Fibroblast of skin of abdomen (primary cell): ENCODE results near the gene MAGI2.

ENCODE experiments used
- DNase-seq: peaks from one replicate; pipeline ENCODE4 v3.0.0-alpha.2; 2013

The MAGI2 gene

DNA sequence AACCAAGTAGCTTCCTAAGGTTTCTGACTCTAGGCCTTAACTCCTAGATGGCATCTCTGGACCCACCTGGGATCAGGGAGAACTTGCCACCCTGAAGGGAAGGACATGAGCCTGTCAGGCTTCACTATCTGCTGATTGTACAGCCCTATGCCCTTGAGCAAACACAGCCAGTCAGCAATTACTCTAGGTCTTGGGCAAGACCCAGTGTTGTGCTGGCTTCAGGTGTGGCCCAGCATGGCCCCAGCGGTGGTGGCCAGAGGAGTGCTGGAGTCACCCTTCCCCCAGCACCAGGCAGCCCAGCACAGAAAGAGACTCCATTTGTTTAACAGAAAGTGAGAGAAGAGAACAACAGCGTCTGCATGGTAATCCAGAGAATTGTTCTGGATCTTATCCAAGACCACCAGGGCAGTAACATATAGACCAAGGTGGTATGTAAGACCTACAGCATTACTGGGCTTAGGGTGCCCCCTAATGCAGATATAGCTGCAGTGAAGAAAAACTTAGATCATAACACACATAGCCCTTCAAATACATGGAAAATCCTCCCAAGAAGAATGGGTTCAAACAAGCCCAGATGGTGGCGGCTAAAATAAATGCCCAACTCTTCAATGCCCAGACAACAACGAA lies 207.7 kb downstream of the MAGI2 start:
- peak; percentile 8 for DNase-seq

DNA sequence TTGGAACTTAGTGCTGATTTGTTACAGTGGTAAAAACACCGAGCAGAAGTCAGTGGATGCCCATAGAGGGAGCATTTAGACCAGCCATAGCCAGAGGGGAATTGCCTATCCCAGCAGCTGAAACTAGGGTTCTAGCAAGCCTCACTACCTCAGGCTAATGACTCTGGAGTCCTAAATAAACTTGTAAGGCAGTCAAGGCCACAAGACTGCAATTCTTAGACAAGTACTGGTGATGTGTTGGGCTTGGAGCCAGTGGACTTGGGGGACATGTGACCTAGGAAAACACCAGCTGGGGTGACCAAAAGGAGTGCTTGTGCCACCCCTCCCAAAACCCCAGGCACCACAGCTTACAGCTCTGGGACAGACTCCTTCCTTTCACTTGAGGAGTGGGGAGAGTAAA lies 209.0 kb downstream of the MAGI2 start:
- no peak for DNase-seq

DNA sequence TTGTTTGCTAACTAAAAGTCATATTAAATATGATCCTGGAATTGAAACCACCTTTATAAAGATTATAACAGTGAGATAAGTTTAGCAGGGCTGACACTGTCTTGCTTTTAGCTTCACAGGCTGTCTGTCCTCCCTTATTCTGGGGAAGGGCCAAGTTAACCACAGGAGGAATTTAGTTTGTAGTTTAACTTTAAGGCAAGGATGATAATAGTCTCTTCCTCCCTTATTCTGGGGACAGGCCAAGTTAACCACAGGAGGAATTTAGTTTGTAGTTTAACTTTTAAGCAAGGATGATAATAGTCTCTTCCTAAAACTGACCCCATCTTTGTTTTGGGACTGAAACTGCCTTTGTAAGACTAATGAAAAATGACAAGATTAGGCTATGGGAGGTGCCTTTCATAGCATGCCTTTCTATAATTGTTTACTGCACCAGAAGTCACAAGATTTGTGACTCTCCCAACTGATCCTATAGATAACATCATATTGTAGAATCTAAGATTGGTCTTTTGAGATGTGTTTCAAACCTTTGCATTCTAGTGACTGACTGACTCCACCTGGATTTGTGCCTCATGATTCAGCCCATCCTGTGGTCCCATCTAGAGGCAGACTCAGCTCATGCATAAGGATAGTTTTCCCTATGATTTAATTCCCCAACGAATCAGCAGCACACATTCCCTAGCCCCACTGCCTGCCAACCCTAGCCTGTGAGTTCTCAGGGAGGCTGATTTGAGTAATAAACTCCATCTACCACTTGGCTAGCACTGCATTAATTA lies 212.0 kb downstream of the MAGI2 start:
- DNase-seq, result peak; percentile 87

DNA sequence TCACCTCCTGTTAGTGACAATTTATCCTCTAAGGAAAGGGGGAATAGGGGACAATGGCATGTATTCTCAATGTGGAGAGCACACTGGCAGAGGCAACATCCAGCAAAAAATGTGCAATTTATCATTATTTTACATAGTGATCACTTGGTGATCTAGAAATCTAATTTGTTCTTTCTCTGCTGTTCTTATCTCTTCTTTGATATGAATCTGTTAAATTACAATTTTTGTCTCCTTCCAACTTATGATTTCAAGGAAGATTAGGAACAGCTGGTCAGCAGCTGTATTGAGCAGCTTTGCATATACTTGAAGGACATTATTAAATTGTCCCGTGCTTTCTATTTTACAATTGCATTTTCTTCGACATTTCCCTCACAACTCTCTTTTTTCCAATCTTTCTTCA lies 213.1 kb downstream of the MAGI2 start:
- DNase-seq, result no peak

DNA sequence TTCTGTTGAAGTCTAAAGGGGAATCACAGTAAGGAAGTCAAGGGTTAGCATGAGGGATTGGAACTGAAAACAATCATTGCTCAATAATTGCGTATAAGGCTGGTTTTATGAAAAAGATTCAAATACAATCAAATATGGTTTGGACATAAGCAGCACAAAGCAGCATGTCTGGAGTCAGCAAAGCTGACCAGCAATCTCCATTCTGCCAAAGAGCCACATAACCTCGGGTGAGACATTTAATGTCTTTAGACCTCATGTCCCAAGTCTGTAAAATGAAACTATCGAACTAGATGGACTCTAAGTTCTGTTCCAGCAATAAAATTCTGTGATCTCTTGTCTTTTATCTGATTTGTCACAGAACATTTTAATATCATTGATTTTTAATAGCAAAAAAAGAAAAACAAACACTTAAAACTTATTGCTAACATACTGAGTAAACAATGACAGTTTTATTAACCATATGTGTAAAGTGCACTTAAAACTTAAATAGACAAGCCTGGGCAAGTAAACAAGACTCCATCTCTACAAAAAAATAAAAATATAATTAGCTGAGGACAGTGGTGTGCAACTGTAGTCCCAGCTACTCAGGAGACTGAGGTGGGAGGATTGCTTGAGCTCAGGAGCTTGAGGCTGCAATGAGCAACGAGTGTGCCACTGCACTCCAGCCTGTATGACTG lies 217.0 kb downstream of the MAGI2 start:
- DNase-seq, result no peak

DNA sequence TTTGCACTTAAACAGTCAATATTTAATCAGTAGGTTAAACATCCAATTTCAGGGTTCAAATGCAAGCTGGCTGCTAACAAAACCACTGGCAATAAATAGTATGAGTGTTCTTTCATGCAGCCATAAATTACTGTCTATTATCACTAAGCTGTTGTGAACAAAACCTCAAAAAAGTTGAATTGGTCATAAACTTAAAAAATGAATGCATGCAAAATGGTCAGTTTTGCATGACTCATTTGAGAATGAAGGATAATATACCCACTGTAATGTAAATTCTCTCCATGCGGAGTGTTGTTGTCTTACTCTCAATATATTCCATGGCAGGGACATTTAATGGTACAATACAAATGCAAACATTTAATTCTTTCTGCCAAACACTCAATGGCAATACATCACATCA lies 226.4 kb downstream of the MAGI2 start:
- peak; percentile 55 for DNase-seq

DNA sequence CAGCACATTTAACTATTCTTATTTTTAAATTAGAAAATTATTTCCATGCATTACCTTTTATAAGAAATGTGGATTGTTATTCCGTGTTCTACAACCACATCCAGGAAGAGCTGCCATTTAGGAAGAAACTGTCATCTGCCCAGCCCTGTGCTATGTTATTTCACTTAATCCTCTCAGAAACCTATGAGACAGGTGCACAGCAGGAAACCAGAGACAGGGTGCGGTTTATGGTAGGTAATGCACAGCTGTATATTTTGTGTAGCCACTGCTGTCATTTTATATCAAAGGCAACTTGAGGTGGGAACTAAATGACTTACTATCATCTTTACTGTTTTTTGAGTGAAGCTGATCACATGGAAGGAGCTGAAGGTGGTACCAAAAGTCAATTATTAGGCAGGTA lies 232.3 kb downstream of the MAGI2 start:
- no peak for DNase-seq

DNA sequence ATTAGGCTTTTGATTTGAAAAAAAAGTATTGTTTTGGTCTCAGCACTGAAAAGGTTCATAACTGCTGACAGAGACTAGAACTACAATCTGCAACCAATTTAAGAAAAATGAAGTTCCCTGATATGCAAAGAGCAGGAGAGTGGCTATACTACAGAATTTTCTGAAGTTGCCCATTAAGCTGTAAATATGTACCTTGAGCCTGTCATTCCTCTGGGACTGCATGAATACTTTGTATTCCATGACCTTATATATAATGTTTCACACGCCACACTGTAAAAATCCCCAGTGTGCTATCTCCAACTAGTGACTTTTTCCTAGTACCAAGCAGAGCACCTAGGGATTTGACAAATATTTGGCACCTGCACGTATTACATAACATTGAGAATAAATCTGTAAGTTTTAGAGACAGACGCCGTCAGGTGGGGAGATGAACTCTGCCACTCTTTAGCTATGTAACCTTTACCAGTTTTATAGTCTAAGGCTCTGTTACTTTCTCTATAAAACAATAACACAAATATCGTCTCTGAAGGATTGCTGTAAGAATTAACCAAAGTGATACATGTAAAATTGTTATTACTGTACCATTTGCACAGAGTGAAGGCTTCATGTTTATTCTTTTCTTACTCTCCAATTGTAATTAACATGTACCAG lies 235.4 kb downstream of the MAGI2 start:
- no peak for DNase-seq

DNA sequence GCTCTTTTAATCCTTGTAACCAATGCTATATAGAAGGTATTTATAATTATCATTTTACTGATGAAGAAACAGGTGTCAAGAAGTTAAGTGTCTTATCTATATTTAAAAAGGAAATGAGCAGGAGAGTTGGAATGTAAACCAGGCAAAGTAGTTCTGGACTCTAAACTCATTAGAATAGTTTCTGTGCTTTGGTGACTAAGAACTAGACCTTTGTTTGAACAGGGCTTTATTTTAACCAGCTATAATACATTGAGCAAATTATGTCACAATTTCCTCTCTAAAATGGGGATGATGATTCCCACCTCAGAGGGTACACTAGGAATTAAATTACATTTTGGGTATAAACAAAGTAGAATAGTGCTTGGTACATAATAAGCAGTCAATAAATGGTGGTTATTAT lies 236.0 kb downstream of the MAGI2 start:
- DNase-seq, result no peak

DNA sequence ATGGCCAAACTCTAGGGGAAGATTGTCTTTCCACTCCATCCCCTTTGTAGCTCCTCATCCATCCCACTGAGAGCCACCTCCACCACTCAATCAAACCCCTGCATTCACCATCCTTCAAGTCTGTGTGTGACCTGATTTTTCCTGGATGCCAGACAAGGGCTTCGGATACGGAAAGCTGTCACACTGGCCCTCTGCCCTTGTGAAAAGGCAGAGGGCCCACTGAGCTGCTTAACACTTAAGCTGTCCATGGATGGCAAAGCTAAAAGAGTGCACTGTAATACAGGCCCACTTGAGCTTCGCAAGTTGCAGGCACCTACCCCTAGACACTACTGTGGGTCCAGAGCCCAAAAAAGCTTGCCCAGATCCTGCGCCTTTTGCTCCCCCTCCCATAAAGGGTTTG lies 237.2 kb downstream of the MAGI2 start:
- DNase-seq, result no peak

DNA sequence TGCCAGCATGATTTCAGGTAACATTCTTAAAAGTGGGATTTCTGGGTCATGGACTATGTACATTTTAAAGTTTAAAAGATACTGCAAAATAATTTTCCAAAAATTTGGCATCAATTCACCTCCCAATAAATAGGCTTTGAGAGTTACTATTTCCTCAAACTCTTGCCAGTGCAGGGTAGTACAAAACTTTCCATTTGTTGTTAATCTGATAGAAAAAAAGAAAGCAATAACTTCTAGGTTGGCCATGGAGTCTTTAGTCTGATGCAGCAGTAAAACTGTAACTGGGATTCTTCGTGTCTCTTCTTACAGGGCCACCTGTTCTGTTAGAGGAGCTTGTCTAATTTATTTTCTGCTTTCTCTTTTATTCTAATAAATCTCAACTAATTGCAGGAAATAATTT lies 241.1 kb downstream of the MAGI2 start:
- no peak for DNase-seq

DNA sequence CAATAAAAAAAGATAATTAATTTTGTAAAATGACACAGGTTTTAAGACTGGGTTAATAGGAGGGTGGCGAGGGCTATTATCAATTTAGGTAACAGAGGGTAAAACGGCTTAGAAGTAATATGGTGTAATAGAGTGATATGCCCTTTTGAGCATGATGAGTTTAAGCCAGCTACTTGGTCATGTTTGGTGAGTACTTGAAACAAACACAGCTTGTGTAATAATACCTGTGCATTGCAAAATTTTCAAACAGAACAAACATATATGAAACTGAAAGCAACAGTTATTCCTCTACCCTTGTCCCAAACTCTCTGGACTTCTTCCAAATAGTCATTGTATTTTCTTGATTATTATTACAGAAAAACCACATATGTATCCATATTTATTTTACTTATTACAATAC lies 241.7 kb downstream of the MAGI2 start:
- no peak for DNase-seq

DNA sequence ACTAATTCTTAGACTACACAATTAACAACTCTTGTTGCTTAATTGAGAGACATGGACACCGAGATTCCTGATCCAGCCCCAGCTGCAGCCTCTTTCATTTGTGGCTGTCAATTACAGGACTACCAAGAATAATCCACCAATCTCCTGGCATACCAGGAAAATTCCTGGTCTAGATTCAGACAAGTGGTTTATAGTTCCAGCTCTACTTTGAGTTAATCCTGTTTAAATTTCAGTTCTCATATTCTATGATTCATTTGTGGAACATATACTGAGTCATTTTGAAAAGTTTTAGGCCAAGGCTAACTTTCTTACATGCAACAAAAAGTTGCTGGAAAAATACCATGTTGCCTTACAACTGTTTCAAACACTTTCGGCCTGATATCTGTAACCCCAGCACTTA lies 253.5 kb downstream of the MAGI2 start:
- peak; percentile 32 for DNase-seq

DNA sequence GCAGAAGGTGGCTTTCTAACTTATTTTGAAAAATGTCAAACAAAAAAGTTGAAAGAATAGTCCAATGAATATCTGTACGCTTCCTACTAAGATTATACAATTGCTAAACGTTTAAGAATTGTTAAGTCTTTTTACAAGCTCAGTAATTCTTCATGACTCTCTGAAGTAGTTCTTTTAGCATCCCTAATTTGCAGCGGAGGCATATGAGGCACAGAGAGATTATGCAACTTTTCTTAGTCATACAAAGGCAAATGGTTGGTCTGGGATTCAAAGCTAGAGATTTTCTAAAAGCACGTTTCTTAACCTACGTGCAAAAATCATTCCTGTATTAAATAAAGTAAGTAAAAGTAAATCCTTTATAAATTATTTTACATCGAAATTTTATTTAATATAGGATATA lies 254.2 kb downstream of the MAGI2 start:
- no peak for DNase-seq

DNA sequence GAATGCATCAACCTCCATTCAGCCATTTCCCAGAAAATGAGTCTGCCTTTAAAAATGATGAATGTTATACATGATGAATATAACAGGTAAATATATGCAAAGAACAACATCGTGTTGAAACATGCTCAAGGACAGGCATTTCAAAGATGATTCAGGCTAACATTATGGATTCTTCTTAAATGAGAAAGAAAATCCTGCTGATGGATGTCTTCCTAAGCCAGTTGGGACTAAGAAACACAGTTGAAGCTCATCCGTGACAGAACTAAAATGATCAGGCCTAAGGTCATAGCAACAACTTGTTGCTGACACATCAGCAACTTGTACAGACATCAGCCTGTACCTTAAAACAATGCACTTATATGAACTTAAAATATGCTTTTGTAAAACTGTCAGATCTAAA lies 267.9 kb downstream of the MAGI2 start:
- peak; percentile 10 for DNase-seq

DNA sequence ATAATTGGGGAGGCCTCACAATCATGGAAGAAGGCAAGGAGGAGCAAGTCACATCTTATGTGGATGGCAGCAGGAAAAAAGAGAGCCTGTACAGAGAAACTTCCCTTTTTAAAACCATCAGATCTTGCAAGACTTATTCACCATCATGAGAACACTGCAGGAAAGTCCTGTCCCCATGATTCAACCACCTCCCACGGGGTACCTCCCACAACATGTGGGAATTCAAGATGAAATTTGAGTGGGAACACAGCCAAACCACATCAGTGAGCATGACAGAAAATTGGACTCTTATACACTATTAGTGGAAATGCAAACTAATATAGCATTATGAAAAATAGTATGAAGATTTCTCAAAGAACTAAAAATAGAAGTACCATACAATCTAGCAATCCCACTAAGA lies 271.2 kb downstream of the MAGI2 start:
- DNase-seq, result peak; percentile 88

DNA sequence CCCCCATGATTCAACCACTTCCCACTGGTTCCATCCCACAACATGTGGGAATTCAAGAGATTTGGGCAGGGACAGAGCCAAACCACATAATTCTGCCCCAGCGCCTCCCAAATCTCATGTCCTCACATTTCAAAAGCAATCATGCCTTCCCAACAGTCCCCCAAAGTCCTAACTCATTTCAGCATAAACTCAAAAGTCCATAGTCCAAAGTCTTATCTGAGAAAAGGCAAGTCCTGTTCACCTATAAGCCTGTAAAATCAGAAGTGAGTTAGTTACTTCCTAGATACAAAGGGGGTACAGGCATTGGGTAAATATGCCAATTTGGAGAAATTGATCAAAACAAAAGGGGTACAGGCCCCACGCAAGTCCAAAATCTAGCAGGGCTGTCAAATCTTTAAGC lies 272.9 kb downstream of the MAGI2 start:
- DNase-seq, result no peak

DNA sequence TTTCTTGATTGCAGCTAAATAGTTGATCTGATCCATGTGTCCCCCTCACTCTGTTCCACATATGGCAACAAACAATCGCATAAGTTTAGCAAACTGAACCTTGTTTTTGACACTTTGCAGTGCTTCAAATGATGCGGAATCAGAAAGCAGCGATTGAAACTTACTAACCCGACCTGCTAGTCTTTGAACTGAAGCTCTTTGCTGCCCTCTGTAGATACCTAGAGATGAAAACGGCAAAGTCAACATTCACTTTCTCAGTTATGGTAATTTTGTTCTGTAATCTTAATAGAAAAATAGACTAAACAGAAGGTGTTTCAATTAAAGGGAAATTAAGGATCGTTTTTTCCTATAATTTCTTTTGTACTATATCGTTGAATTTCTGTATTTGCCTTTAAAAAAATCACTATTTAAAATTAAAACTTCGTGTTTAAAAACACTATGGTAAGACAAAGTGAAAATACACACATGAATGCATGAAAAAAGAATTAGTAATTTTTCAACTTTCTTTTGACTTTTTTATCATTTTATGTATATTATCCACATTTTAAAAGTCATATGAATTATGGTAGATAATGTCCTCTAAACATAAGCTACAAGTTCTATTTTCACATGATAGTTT lies 276.5 kb downstream of the MAGI2 start:
- peak; percentile 39 for DNase-seq

DNA sequence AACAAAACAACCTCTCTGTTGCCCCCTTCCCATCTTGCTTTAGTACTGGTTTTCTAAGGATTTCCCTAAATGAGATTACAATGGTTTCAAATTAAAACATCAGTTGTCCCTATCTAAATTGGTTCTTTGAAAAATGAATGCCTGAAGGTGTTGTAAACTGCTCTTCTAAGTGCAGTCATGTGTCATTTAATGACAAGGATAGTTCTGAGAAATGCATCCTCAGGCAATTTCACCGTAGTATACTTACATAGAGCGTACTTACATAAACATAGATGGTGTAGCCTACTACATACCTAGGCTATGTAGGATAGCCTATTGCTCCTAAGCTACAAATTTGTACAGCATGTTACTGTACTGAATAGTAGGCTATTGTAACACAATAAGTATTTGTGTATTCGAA lies 278.1 kb downstream of the MAGI2 start:
- no peak for DNase-seq

DNA sequence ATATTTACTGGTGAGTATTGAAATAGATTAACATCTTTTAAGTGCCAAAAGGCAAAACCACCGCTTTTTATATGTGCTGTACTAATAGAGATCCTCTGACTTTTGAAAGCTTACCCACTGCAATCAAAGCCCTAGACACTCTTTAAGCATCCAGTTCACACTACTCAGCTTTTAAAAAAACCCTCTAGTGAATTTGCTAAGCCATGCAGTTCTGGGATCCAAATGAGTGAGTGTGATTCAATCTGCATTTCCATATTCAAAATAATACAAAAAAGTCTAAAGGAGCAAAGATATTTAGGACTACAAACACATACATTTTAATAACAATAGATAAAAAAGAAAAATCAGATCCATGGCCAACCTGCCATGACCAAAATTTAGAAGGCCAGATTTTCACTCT lies 288.2 kb downstream of the MAGI2 start:
- no peak for DNase-seq

DNA sequence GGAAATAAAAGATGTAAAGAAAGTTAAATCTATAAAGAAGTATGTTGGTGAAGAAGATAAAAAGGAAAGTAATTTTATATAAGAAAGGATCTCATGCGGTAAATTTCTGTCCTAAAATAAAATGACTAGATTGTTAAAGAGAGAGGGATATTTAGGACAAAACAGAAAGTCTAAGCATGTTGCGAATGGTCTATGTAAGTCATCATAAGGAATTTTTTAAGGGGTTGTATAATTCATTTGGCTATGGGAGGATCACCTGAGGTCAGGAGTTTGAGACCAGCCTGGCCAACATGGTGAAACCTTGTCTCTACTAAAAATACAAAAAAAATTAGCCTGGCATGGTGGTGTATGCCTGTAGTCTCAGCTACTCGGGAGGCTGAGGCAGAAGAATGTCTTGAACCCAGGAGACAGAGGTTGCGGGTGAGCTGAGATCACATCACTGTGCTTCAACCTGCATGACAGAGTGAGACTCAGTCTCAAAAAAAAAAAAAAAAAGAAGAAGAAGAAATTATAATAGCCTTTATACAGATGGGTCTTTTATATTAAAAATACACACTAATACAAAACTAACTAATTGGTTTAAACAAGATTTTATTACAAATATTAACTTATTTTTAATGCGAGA lies 294.3 kb downstream of the MAGI2 start:
- no peak for DNase-seq

DNA sequence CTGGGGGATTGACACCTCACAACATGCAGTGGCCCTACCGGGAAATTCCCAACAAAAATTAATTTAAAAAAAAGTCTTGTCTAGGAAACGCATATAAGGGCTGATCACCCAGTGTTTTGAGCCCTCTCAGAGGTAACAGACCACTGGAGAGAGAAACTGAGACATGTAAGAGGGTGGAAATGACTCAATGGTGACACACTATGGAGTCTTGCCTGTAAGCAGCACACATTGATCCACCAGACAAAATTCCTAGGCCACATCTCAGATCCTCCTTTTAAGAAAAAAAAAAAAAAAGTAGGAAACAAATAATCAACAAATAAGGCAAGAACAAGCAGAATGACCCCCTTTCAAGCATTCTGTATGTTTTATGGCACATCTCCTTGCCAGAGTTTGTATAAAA lies 296.2 kb downstream of the MAGI2 start:
- DNase-seq, result no peak

DNA sequence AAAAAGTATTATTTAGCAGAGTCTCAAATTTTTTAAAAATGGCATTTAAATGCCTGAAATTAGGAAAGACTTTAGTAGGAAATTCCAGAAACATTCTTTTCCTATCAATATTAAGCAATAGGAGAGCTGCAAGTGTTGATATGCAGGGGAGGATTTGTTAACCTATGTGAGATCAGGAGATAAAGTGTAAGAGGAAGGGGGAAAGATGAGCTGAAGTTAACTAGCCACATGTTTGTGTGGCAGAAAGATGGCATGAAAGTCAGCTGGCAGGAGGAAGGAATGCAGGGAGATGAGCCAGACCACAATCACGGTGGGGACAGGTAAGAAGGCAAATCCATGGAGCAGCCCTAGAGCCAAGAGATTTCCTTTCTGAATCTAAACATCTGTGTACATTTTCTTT lies 303.6 kb downstream of the MAGI2 start:
- DNase-seq, result no peak
